Naive B cell (primary cell): ENCODE measurements around the gene XYLB. TPM values are rescaled to one million over a fixed set of nuclear protein-coding genes. Genes with fewer than 3 reads are reported as not detected.
"Not testable (repeated sequence)": the region's sequence is repeated elsewhere in the genome, so short reads cannot be mapped to it uniquely, and the experiment has no call there.

Source experiments
- ATAC-seq, 2 donors: fragments of 150-1000 bp; cut with Tn5 transposase; 2 replicates each; pipeline ENCODE4 v1.10.0; 2021; ENCODE audit warnings: low read depth in 2 of 2, mild to moderate bottlenecking in 2 of 2, moderate library complexity in 2 of 2
- DNase-seq: peaks from one replicate; pipeline ENCODE4 v3.0.0; 2022
- H3K27ac Mint-ChIP-seq, 6 donors: one replicate each; pipeline ENCODE4 v1.8.0; 2020 to 2022; ENCODE audit warnings: mild to moderate bottlenecking in 6 of 6, mixed read lengths in 6 of 6, moderate library complexity in 5 of 6, inconsistent platforms in 2 of 6
- H3K27me3 Mint-ChIP-seq, 3 donors: one replicate each; pipeline ENCODE4 v1.8.0; 2021 to 2022; ENCODE audit warnings: mixed read lengths in 3 of 3, mild to moderate bottlenecking in 1 of 3
- H3K36me3 Mint-ChIP-seq, 2 donors: one replicate each; pipeline ENCODE4 v1.8.0; 2020 to 2022; ENCODE audit warnings: mixed read lengths in 2 of 2, inconsistent platforms in 1 of 2, mild to moderate bottlenecking in 1 of 2
- H3K4me1 Mint-ChIP-seq, 3 donors: one replicate each; pipeline ENCODE4 v1.8.0; 2020 to 2022; ENCODE audit warnings: mixed read lengths in 3 of 3, inconsistent platforms in 1 of 3, mild to moderate bottlenecking in 1 of 3, moderate library complexity in 1 of 3
- H3K4me3 Mint-ChIP-seq, 8 donors: one replicate each; pipeline ENCODE4 v1.8.0; 2020 to 2022; ENCODE audit warnings: mild to moderate bottlenecking in 8 of 8, mixed read lengths in 8 of 8, moderate library complexity in 8 of 8, inconsistent platforms in 2 of 8
- H3K9me3 Mint-ChIP-seq, 7 donors: one replicate each; pipeline ENCODE4 v1.8.0; 2020 to 2022; ENCODE audit warnings: mixed read lengths in 7 of 7, mild to moderate bottlenecking in 5 of 7, inconsistent platforms in 2 of 7, moderate library complexity in 1 of 7
- polyA plus RNA-seq, 6 donors: library from polyadenylated mRNA; unstranded; fragments of 300-500 nt; fragmentation: Illumina TruSeq; gene quantifications; one replicate each; pipeline ENCODE4 v1.2.3, GENCODE V29; 2021; ENCODE audit warnings: low read depth in 6 of 6

Gene XYLB
- under 1 TPM in 2 of 6 donors, not detected in 4; 0.09 to 0.12 TPM for polyA plus RNA-seq

DNA sequence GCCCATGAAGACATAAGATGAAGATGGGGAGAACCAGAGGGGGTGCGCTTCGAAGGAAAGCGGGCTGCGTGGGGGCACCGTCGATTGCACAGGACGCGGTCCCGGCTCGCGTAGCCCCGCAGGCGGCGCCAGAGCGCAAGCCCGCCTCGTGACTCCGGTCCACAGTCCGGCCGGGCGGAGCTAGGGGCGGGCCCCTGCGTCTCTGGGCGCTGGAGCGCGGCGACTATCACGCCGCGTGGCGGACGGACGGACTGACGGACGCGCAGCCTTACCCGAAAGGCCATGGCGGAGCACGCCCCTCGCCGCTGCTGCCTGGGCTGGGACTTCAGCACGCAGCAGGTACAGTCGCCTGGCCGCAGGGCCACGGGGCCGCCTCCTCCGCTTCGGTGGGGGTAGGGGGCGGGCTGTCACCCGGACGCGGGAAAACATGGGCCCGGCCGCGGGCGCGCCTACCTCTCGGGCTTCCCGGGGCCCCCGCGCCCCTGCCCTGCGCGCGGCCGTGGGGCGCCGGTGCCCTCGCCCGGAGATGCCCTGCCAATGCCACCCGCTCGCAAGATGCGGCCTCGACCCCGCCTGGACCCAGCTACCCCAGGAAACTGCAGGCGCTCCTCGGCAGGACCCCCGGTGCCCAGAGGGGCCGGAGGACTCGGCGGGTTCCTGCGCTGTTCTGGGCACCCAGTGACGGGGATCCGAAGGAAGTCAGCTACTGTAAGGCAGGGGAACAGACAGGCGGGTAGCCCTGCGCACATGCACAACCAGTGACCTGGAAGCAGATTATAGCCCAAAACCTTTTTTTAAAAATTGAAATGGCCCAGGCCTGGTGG is at the start of gene XYLB:
Gene XYLB (plus strand): TSS at position 199 of the 824 bp plus-strand sequence. CDS start 84 bp downstream, at position 283.
- Mint-ChIP-seq H3K27me3 (peaks cover 0 to 5% (median 4%) of the 10 kb centered on the region in 3 donors), H3K36me3 (no peaks in the 10 kb centered on the region), H3K9me3 (peaks cover 0 to 2% (median 0%) of the 10 kb centered on the region in 7 donors), H3K4me3 (peak within 1 kb of the TSS; percentile 79 to 90 (median 84)), H3K4me1 (peaks cover 0 to 10% (median 6%) of the 10 kb centered on the region in 3 donors), H3K27ac (peak within 1 kb of the TSS in 1 of 6 donors; percentile 84)
- DNase-seq (peak; percentile 54), ATAC-seq (peak; percentile 93 to 94)

DNA sequence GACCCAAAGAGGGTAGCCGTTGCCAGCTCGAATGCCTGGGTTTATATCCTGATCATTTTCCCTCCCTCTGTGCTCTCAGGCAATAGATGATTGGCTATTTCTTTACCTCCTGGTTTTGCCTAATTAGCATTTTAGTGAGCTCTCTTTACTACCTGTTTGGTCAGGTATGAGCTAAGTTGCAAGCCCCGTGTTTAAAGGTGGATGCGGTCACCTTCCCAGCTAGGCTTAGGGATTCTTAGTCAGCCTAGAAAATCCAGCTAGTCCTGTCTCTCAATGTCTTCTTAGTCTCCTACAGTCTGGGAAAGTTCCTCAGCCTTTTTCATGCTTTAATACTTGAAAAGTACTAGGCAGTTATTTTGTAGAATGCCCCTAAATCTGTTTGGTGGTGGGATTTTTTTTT is 49.5 kb upstream of the XYLB start:
- H3K9me3 Mint-ChIP-seq, ATAC-seq: not testable (repeated sequence)

DNA sequence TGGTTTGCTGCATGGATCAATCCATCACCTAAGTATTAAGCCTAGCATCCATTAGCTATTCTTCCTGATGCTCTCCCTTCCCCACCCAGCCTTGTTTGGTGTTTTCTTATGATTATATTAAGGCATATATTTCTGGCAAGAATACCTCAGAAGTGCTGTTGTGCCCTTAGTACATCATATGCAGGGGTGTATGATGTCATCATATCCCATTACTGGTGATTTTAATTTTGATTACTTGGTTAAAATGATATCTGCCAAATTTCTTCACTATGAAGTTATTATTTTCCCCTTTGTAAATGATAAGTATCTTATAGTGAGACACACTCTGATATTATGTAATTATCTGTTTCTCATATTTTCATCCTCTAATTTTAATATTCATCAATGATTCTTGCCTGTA is 49.0 kb upstream of the XYLB start:
- Mint-ChIP-seq H3K27ac (no peak overlapping the region), H3K9me3 (peaks cover 0 to 2% (median 0%) of the 10 kb centered on the region in 7 donors), H3K27me3 (peaks cover 0 to 16% (median 11%) of the 10 kb centered on the region in 3 donors), H3K4me1 (no peaks in the 10 kb centered on the region), H3K4me3 (no peak overlapping the region), H3K36me3 (no peaks in the 10 kb centered on the region)
- ATAC-seq (no peak), DNase-seq (no peak)

More for the DNA sequence above, 49.5 kb upstream of the XYLB start:
- not testable (repeated sequence) for H3K36me3 Mint-ChIP-seq, H3K27ac Mint-ChIP-seq, H3K4me1 Mint-ChIP-seq, DNase-seq, H3K4me3 Mint-ChIP-seq
- H3K27me3 Mint-ChIP-seq = peaks cover 0 to 16% (median 11%) of the 10 kb centered on the region in 3 donors

DNA sequence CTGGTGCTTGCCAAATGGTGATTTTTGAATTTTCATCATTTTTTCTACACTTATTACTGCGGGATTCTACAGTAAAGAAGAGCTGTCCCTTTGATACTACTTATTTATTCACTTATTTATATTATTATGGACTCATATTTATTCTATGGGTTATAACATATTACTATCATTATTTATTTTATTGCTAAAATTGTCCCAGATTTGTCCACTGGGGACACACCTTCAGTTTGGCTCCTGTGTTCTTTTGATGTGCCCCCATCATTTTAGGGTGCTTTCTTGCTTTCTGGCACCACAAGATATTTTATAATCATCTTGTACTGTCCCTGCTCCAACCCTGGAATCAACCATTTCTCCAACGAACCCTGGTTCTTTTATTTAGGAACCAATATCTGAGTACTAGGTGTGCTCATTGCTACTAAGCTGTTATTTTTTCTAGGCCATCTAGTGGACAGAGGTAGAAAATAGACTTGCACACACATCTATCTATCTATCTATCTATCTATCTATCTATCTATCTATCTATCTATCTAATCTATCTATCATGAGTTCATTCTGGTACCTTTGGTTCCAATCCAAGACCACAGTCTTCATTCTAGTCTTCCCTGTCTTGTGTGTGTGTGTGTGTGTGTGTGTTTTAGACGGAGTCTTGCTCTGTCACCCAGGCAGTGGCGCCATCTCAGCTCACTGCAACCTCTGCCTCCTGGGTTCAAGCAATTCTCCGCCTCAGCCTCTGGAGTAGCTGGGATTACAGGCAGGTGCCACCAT is 48.5 kb upstream of the XYLB start:
- DNase-seq = no peak
- Mint-ChIP-seq H3K27me3 (peaks cover 0 to 16% (median 11%) of the 10 kb centered on the region in 3 donors), H3K36me3 (no peaks in the 10 kb centered on the region), H3K9me3 (peaks cover 0 to 2% (median 0%) of the 10 kb centered on the region in 7 donors), H3K27ac (no peak overlapping the region), H3K4me3 (no peak overlapping the region), H3K4me1 (no peaks in the 10 kb centered on the region)
- peak in 1 of 2 donors; percentile 44 for ATAC-seq

DNA sequence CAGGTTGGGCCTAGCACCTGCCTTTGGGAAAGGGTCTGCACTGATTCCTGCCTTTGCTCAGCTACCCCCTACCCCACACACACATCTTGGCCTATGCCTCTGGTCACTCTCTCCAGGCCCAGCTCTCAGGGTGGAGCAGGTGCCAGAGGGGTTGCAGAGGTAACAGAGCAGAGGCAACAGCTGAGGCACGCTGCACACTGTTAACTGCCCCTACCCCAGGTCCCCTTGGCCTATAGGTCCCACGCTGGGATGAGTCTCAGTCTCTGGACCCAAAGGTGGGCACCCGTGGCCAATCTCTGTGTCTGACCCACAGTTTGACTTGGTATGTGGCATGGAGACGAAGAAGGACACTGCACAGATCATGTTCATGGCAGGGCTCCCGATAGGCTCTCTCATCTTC is 39.6 kb upstream of the XYLB start:
- DNase-seq = no peak
- ATAC-seq = no peak
- Mint-ChIP-seq H3K4me1 (no peaks in the 10 kb centered on the region), H3K4me3 (no peak overlapping the region), H3K9me3 (peaks cover 2 to 10% (median 7%) of the 10 kb centered on the region in 7 donors), H3K27ac (no peak overlapping the region), H3K27me3 (peaks cover 8 to 28% (median 10%) of the 10 kb centered on the region in 3 donors), H3K36me3 (peaks cover 0 to 14% of the 10 kb centered on the region in 2 donors)

DNA sequence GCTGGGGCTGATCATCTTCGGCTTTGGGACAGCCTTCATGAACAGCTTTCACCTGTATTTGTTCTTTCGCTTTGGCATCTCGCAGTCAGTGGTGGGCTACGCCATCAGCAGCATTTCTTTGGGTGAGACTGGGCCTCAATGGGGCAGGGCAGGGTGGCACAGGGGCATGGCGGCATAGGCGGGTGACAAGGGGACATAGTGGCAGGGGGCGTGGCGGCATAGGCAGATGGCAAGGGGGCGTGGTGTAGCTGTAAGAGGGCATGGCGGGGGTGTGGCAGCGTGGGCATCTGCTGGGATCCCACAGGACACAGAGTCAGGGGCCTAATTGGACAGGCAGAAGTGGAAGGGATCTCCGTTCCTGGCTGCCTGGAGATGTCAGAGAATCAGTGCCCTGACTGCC is 39.0 kb upstream of the XYLB start:
- Mint-ChIP-seq H3K27me3 (peaks cover 8 to 34% (median 14%) of the 10 kb centered on the region in 3 donors), H3K36me3 (peaks cover 0 to 14% of the 10 kb centered on the region in 2 donors), H3K4me1 (no peaks in the 10 kb centered on the region), H3K9me3 (peaks cover 2 to 10% (median 7%) of the 10 kb centered on the region in 7 donors), H3K4me3 (no peak overlapping the region), H3K27ac (no peak overlapping the region)
- DNase-seq (no peak), ATAC-seq (no peak)

DNA sequence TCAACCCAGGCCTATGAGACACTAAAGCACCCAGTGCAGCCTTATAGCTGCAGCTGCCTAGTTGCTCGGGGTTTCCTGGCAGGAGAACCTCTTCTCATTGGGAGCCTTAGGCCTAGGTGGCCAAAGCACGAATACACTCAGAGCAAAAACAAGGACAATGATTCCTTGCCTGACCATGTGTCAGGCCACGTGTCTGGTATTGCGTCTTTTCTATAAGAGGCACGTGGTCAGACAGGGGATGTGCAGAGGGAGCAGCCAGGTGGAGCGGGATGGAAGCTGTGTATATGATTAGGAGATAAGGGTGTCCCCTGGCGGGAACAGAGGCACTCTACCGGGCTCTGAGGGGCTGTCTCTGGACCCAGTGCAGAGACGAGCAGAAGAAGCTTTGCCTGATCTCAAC is 38.1 kb upstream of the XYLB start:
- no peak for DNase-seq
- no peak for ATAC-seq
- Mint-ChIP-seq H3K27ac (no peak overlapping the region), H3K36me3 (peaks cover 0 to 14% of the 10 kb centered on the region in 2 donors), H3K4me1 (no peaks in the 10 kb centered on the region), H3K4me3 (no peak overlapping the region), H3K9me3 (peaks cover 2 to 10% (median 7%) of the 10 kb centered on the region in 7 donors), H3K27me3 (peaks cover 8 to 38% (median 17%) of the 10 kb centered on the region in 3 donors)

DNA sequence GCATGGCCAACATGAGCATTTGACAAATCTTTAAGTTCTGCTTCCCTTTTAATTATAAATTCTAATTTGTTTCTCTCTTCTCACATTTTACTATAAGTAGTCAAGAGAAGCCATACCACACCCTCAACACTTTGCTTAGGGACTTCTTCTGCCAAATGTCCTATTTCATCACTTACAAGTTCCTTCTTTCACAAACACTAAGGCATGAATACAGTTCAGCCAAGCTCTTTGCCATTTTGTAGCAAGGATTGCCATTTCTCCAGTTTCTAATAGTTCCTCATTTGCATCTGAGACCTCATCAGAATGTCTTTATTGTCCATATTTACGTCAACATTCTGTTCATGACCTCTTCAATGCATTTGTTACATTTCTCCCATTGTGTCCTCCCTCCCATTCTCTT is 35.1 kb upstream of the XYLB start:
- no peak for DNase-seq
- Mint-ChIP-seq H3K4me3 (no peak overlapping the region), H3K4me1 (no peaks in the 10 kb centered on the region), H3K27ac (peak overlapping the region in 1 of 6 donors; percentile 41), H3K36me3 (no peaks in the 10 kb centered on the region), H3K27me3 (peaks cover 0 to 30% (median 17%) of the 10 kb centered on the region in 3 donors), H3K9me3 (no peaks in the 10 kb centered on the region)
- no peak for ATAC-seq

DNA sequence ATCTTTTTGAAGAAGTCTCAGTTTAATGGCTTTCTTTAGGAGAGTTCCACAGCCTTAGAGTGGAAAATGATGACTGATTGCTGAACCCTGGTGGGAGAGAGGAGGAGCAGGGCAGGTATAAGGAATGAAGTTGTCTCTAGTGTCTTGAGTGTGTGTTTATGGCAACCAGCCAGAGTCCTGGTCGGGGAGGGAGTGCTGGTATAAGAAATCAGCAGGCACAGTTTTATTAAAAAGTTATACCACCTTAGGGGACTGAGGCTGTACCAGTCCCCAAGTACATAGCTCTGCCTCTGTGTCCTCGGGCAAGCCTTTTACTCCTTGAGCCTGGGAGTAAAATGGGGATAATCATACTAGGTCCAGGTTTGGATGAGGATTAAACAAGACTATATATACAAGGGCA is 34.6 kb upstream of the XYLB start:
- DNase-seq (no peak), ATAC-seq (no peak)
- H3K27ac Mint-ChIP-seq = peak overlapping the region in 1 of 6 donors; percentile 41
- peaks cover 0 to 30% (median 17%) of the 10 kb centered on the region in 3 donors for H3K27me3 Mint-ChIP-seq
- no peaks in the 10 kb centered on the region for H3K4me1 Mint-ChIP-seq
- no peaks in the 10 kb centered on the region for H3K9me3 Mint-ChIP-seq
- no peak overlapping the region for H3K4me3 Mint-ChIP-seq
- H3K36me3 Mint-ChIP-seq = no peaks in the 10 kb centered on the region

DNA sequence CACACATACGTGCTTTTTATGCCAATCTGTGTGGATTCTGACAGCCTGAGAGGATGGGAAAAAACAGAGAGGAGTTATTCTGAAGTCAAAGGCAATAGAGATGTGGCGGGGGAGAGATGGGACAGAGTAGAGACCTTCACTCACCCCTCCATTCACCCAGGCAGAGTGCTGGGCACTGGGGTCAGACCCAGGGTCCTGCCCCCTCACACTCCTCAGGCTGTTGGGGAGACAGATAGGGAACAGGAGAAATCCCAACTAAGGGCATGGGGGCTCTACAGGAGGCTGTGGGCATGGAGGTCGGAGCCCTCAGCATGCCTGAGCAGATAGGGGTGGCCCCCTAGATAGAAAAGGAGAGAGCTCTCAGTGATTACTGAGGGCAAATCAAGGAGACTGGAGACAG is 34.2 kb upstream of the XYLB start:
- ATAC-seq = no peak
- H3K36me3 Mint-ChIP-seq = no peaks in the 10 kb centered on the region
- H3K9me3 Mint-ChIP-seq = no peaks in the 10 kb centered on the region
- DNase-seq = no peak
- peaks cover 0 to 30% (median 17%) of the 10 kb centered on the region in 3 donors for H3K27me3 Mint-ChIP-seq
- no peak overlapping the region for H3K4me3 Mint-ChIP-seq
- H3K4me1 Mint-ChIP-seq = no peaks in the 10 kb centered on the region
- H3K27ac Mint-ChIP-seq = no peak overlapping the region

DNA sequence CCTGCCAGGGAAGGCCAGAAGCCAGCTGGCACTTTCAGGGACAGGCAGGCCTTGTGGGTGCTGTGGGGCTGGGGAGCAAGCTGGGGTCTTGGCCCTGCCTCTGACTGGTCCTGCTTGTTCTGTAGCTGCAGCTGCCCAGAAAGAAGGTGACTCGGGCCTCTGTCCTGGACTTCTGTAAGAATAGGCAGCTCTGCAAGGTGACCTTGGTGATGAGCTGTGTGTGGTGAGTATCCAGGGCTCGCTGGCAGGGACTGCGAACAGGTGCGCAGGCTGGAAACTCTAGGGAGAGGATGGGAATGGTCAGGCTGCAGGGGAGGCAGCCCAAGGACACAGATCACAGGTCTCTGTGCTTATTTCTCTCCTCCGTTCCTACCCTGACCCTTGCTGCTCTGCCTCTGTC is 33.3 kb upstream of the XYLB start:
- Mint-ChIP-seq H3K4me1 (no peaks in the 10 kb centered on the region), H3K9me3 (no peaks in the 10 kb centered on the region), H3K27me3 (peaks cover 0 to 28% (median 17%) of the 10 kb centered on the region in 3 donors), H3K36me3 (no peaks in the 10 kb centered on the region), H3K27ac (no peak overlapping the region), H3K4me3 (no peak overlapping the region)
- ATAC-seq (no peak), DNase-seq (no peak)

DNA sequence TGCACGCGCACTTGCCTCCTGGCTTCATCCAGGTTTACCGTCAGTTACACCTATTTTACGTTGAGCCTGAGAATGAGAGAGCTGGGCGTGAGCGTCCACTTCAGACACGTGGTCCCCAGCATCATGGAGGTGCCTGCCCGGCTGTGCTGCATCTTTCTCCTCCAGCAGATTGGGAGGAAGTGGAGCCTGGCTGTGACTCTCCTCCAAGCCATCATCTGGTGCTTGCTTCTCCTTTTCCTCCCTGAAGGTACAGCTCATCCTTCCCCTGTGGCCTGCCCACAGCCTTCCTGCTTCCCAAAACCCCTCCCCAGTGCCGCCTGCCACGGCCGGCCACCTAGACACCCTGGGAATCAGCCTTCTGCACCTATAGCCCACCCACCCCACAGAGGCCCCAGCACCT is 32.9 kb upstream of the XYLB start:
- H3K4me1 Mint-ChIP-seq = no peaks in the 10 kb centered on the region
- DNase-seq (no peak), ATAC-seq (no peak)
- no peaks in the 10 kb centered on the region for H3K36me3 Mint-ChIP-seq
- no peaks in the 10 kb centered on the region for H3K9me3 Mint-ChIP-seq
- H3K4me3 Mint-ChIP-seq = no peak overlapping the region
- H3K27me3 Mint-ChIP-seq = peaks cover 0 to 24% (median 17%) of the 10 kb centered on the region in 3 donors
- no peak overlapping the region for H3K27ac Mint-ChIP-seq

DNA sequence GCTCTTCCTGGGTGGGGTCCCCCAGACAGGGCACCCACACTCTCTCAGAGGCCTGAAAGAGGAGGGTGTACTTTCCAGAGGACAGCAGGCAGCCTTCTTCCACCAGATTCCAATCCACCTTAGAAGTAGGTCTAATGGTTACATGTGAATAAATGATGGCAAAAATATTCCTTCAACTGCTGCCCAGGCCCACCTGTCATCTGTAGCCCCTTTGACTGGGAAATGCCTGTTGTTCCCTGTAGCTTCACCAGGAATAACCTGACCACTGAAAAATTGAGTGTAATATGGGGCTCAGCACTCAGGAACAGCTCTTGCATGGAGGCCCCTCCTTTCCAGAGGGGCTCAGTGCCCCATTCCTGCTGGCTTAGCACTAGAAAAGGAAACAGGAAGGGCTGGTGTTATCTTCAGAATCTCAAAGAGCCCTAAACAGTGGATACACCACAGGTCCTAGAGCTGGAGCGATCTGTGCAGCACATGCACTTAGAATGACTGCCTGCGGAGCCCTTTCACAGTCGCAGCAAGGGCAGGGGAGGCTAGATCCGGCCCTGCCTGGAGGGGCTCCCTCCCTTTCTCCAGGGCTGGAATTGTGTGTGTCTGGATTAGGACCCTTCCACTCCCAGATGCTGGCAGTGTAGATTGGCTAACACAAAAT is 32.3 kb upstream of the XYLB start:
- DNase-seq (no peak), ATAC-seq (no peak)
- no peak overlapping the region for H3K27ac Mint-ChIP-seq
- H3K9me3 Mint-ChIP-seq = no peaks in the 10 kb centered on the region
- no peak overlapping the region for H3K4me3 Mint-ChIP-seq
- no peaks in the 10 kb centered on the region for H3K36me3 Mint-ChIP-seq
- no peaks in the 10 kb centered on the region for H3K4me1 Mint-ChIP-seq
- H3K27me3 Mint-ChIP-seq = peaks cover 0 to 18% (median 12%) of the 10 kb centered on the region in 3 donors
